Measurements from ENCODE around the gene ABCB9. TPM values are rescaled to one million over a fixed set of nuclear protein-coding genes. Genes with fewer than 3 reads are reported as not detected.

The ABCB9 gene
- total RNA-seq, 4 donors from 2014 or later = 0.40 to 15.3 (median 9.2) TPM

- H3K27me3 ChIP-seq = no peaks in the 10 kb centered on the region
- DNase-seq = no peak
- peaks cover 34 to 63% (median 51%) of the 10 kb centered on the region in 4 donors for H3K4me1 ChIP-seq
- no peak overlapping the region for H3K4me3 ChIP-seq
- in situ Hi-C loops (cut with MboI; ENCODE audit: low pct_ligation_motif_present in 1 of 4, low pct_unique_long_range_greater_than_20kb in 1 of 4, low sequenced_read_pairs in 3 of 4) = loop anchor here in 2 of 4 donors (10.0 kb wide), 1 partner anchor 256 kb away; the partner anchor contains the start of genes MPHOSPH9 (in 2 of the 2) and MTRFR (in 2 of the 2)
- WGBS, 2 donors (ENCODE audit: low coverage in 1 of 2) = 89% methylated on average over 16 of the region's 21 CpGs; no CpG with 5 or more reads in 1 of the 2 donors
- no peak overlapping the region for H3K27ac ChIP-seq
- no peak for TF ChIP-seq POLR2A (IDR thresholded peaks at IDR 0.05)
- no peak for TF ChIP-seq POLR2AphosphoS5 (IDR thresholded peaks at IDR 0.05)
- TF ChIP-seq CTCF (IDR thresholded peaks at IDR 0.05) = no peak
- no peak for TF ChIP-seq EP300 (IDR thresholded peaks at IDR 0.05; ENCODE audit: low read depth)
- H3K36me3 ChIP-seq = no peaks in the 10 kb centered on the region
- H3K9me3 ChIP-seq = no peaks in the 10 kb centered on the region
- intact Hi-C loops (cut with DNase I; ENCODE audit: low total_unique reads) = loop anchor here (10.0 kb wide), 1 partner anchor 256 kb away; the partner anchor contains the start of genes MPHOSPH9 and MTRFR
Measured at GRCh38 chr12:122978507-122978955, 12.3 kb upstream of the ABCB9 start.

GRCh38 chr12:122977655-122978392, 11.6 kb upstream of the ABCB9 start:
- Histone ChIP-seq H3K27ac (no peak overlapping the region), H3K9me3 (no peaks in the 10 kb centered on the region), H3K36me3 (no peaks in the 10 kb centered on the region), H3K4me1 (peaks cover 33 to 60% (median 51%) of the 10 kb centered on the region in 4 donors), H3K27me3 (no peaks in the 10 kb centered on the region), H3K4me3 (no peak overlapping the region)
- intact Hi-C loops (cut with DNase I; ENCODE audit: low total_unique reads) (loop anchor here (10.0 kb wide), 1 partner anchor 257 kb away; the partner anchor contains the start of genes MPHOSPH9 and MTRFR), in situ Hi-C loops (cut with MboI; ENCODE audit: low pct_ligation_motif_present in 1 of 4, low pct_unique_long_range_greater_than_20kb in 1 of 4, low sequenced_read_pairs in 3 of 4) (loop anchor here in 2 of 4 donors (10.0 kb wide), 1 partner anchor 257 kb away; the partner anchor contains the start of genes MPHOSPH9 (in 2 of the 2) and MTRFR (in 2 of the 2))
- 40 to 81% methylated on average over 1 to 9 of the region's 9 CpGs for WGBS, 2 donors (ENCODE audit: low coverage in 1 of 2)
- no peak for DNase-seq
- TF ChIP-seq POLR2AphosphoS5 (IDR thresholded peaks at IDR 0.05) (no peak), POLR2A (IDR thresholded peaks at IDR 0.05) (no peak), CTCF (IDR thresholded peaks at IDR 0.05) (no peak), EP300 (IDR thresholded peaks at IDR 0.05; ENCODE audit: low read depth) (no peak)

GRCh38 chr12:122977153-122977552, 10.9 kb upstream of the ABCB9 start:
- in situ Hi-C loops (cut with MboI; ENCODE audit: low pct_ligation_motif_present in 1 of 4, low pct_unique_long_range_greater_than_20kb in 1 of 4, low sequenced_read_pairs in 3 of 4) = loop anchor here in 2 of 4 donors (10.0 kb wide), 1 partner anchor 258 kb away; the partner anchor contains the start of genes MPHOSPH9 (in 2 of the 2) and MTRFR (in 2 of the 2)
- H3K4me1 ChIP-seq = peaks cover 31 to 54% (median 45%) of the 10 kb centered on the region in 4 donors
- no peaks in the 10 kb centered on the region for H3K36me3 ChIP-seq
- no peak overlapping the region for H3K4me3 ChIP-seq
- intact Hi-C loops (cut with DNase I; ENCODE audit: low total_unique reads) = loop anchor here (10.0 kb wide), 1 partner anchor 258 kb away; the partner anchor contains the start of genes MPHOSPH9 and MTRFR
- no peak for TF ChIP-seq POLR2A (IDR thresholded peaks at IDR 0.05)
- TF ChIP-seq CTCF (IDR thresholded peaks at IDR 0.05) = no peak
- TF ChIP-seq POLR2AphosphoS5 (IDR thresholded peaks at IDR 0.05) = no peak
- no peak for TF ChIP-seq EP300 (IDR thresholded peaks at IDR 0.05; ENCODE audit: low read depth)
- no peak for DNase-seq
- no peak overlapping the region for H3K27ac ChIP-seq
- 84 to 100% methylated on average over 1 to 6 of the region's 6 CpGs for WGBS, 2 donors (ENCODE audit: low coverage in 1 of 2)
- H3K9me3 ChIP-seq = no peaks in the 10 kb centered on the region
- H3K27me3 ChIP-seq = no peaks in the 10 kb centered on the region

- Histone ChIP-seq H3K36me3 (no peaks in the 10 kb centered on the region), H3K4me3 (no peak overlapping the region), H3K27me3 (no peaks in the 10 kb centered on the region), H3K4me1 (peaks cover 26 to 49% (median 40%) of the 10 kb centered on the region in 4 donors), H3K9me3 (no peaks in the 10 kb centered on the region), H3K27ac (peak overlapping the region in 1 of 4 donors; percentile 98)
- TF ChIP-seq POLR2AphosphoS5 (IDR thresholded peaks at IDR 0.05) (no peak), CTCF (IDR thresholded peaks at IDR 0.05) (no peak), POLR2A (IDR thresholded peaks at IDR 0.05) (no peak), EP300 (IDR thresholded peaks at IDR 0.05; ENCODE audit: low read depth) (no peak)
- in situ Hi-C loops (cut with MboI; ENCODE audit: low pct_ligation_motif_present in 1 of 4, low pct_unique_long_range_greater_than_20kb in 1 of 4, low sequenced_read_pairs in 3 of 4) = loop anchor here in 2 of 4 donors (10.0 kb wide), 1 partner anchor 258 kb away; the partner anchor contains the start of genes MPHOSPH9 (in 2 of the 2) and MTRFR (in 2 of the 2)
- WGBS, 2 donors (ENCODE audit: low coverage in 1 of 2) = 88% methylated on average over 14 of the region's 15 CpGs; no CpG with 5 or more reads in 1 of the 2 donors
- DNase-seq = no peak
- intact Hi-C loops (cut with DNase I; ENCODE audit: low total_unique reads) = loop anchor here (10.0 kb wide), 1 partner anchor 258 kb away; the partner anchor contains the start of genes MPHOSPH9 and MTRFR
Measured at GRCh38 chr12:122976648-122976975, 10.3 kb upstream of the ABCB9 start.
